ENCODE data around the gene TRIO.

- no peak for TF ChIP-seq ZNF274 (IDR thresholded peaks at IDR 0.05; ENCODE audit: low read depth, low read length)
- no peak for TF ChIP-seq SUZ12 (IDR thresholded peaks at IDR 0.05; ENCODE audit: extremely low read depth, insufficient read depth, insufficient read length)
- TF ChIP-seq YY1 (IDR thresholded peaks at IDR 0.05; ENCODE audit: insufficient read depth, insufficient read length): no peak
These were observed 187.1 kb downstream of the TRIO start for GRCh38 chr5:14330291-14330690.
